HT-29 (cell line): Measurements from ENCODE around the gene MCUB. TPM values are rescaled to one million over a fixed set of nuclear protein-coding genes. Genes with fewer than 3 reads are reported as not detected.
"Not testable (repeated sequence)": the region's sequence is repeated elsewhere in the genome, so short reads cannot be mapped to it uniquely, and the experiment has no call there.

Source experiments
- DNase-seq: peaks from one replicate; pipeline ENCODE4 v3.0.0-alpha.2; 2015; ENCODE audit warnings: low spot score
- total RNA-seq: library from RNA; depleted of rRNA; stranded (reverse); fragments of >200 nt; shearing (Covaris generic); gene quantifications from 2 replicates; pipeline ENCODE4 v1.2.3, GENCODE V29; 2014

The MCUB gene
- total RNA-seq, 1 experiment from 2014 or later, result 4.2 TPM

- DNase-seq, result not testable (repeated sequence)
Measured at GRCh38 chr4:109678472-109678871, 118.4 kb downstream of the MCUB start.

- DNase-seq, result not testable (repeated sequence)
Measured at GRCh38 chr4:109678925-109679324, 118.9 kb downstream of the MCUB start.

- DNase-seq, result no peak
Measured at GRCh38 chr4:109682875-109683274, 122.8 kb downstream of the MCUB start.

GRCh38 chr4:109683621-109684253 lies 123.7 kb downstream of the MCUB start:
- no peak for DNase-seq

- DNase-seq, result no peak
Measured at GRCh38 chr4:109684727-109685126, 124.7 kb downstream of the MCUB start.

- no peak for DNase-seq
Measured at GRCh38 chr4:109690690-109691410, 130.8 kb downstream of the MCUB start.

GRCh38 chr4:109691411-109691920 lies 131.4 kb downstream of the MCUB start:
- DNase-seq, result no peak

GRCh38 chr4:109698656-109699055 lies 138.6 kb downstream of the MCUB start:
- no peak for DNase-seq

- no peak for DNase-seq
Measured at GRCh38 chr4:109699553-109700225, 139.6 kb downstream of the MCUB start.

GRCh38 chr4:109701566-109702410 lies 141.7 kb downstream of the MCUB start:
- peak; percentile 24 for DNase-seq

- DNase-seq, result peak; percentile 87
Measured at GRCh38 chr4:109702950-109703663, 143.1 kb downstream of the MCUB start, which contains the start of gene CASP6. Gene CASP6 (minus strand): TSS chr4:109703445. CDS start chr4:109703395, 50 bp downstream.

- DNase-seq, result peak; percentile 52
Measured at GRCh38 chr4:109703664-109704361, 143.8 kb downstream of the MCUB start.

GRCh38 chr4:109708435-109708834 lies 148.4 kb downstream of the MCUB start:
- DNase-seq, result no peak

- DNase-seq, result no peak
Measured at GRCh38 chr4:109708990-109709389, 148.9 kb downstream of the MCUB start.

GRCh38 chr4:109713500-109713899 lies 153.5 kb downstream of the MCUB start:
- DNase-seq, result no peak

GRCh38 chr4:109718759-109719158 lies 158.7 kb downstream of the MCUB start:
- DNase-seq, result no peak

GRCh38 chr4:109719604-109720003 lies 159.6 kb downstream of the MCUB start:
- no peak for DNase-seq

- DNase-seq, result no peak
Measured at GRCh38 chr4:109721033-109721432, 161.0 kb downstream of the MCUB start.

- no peak for DNase-seq
Measured at GRCh38 chr4:109722357-109722756, 162.3 kb downstream of the MCUB start.

GRCh38 chr4:109723110-109723509 lies 163.1 kb downstream of the MCUB start:
- DNase-seq, result no peak
